ENCODE measurements around the gene CAMSAP1. TPM values are rescaled to one million over a fixed set of nuclear protein-coding genes. Genes with fewer than 3 reads are reported as not detected.
"Not testable (repeated sequence)": the region's sequence is repeated elsewhere in the genome, so short reads cannot be mapped to it uniquely, and the experiment has no call there.

CAMSAP1 gene
- polyA plus RNA-seq, 4 donors = 1.6 to 6.7 (median 3.2) TPM

DNA sequence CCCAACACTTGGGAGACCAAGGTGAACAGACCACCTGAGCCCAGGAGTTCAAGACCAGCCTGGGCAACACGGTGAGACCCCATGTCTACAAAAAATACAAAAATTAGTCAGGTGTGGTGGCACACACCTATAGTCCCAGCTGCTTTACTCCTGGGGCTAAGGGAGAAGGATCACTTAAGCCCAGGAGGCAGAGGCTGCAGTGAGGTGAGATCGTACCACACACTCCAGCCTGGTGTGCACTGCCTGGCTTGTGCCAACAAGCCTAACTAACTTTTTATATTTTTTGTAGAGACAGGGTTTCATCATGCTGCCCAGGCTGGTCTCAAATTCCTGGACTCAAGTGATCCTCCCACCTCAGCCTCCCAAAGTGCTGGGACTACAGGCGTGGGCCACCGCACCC lies 43.5 kb upstream of the CAMSAP1 start:
- FAIRE-seq; H3K9me3 ChIP-seq (ENCODE audit: control insufficient read depth in 2 of 2, insufficient read depth in 1 of 2, low read depth in 1 of 2, low read length in 1 of 2); H3K27me3 ChIP-seq (ENCODE audit: control insufficient read depth in 3 of 3, insufficient read depth in 3 of 3, low read length in 3 of 3); H3K4me3 ChIP-seq (ENCODE audit: low read depth in 1 of 3, low read length in 3 of 3); DNase-seq; H3K4me1 ChIP-seq (ENCODE audit: control insufficient read depth in 3 of 3, insufficient read depth in 2 of 3, low read depth in 1 of 3, low read length in 2 of 3); H3K27ac ChIP-seq (ENCODE audit: low read depth in 1 of 3, low read length in 2 of 3): not testable (repeated sequence)
- peaks cover 12 to 76% (median 21%) of the 10 kb centered on the region in 3 donors for H3K36me3 ChIP-seq (ENCODE audit: control insufficient read depth in 3 of 3, insufficient read depth in 2 of 3, low read depth in 1 of 3, low read length in 3 of 3)
- 91 to 97% (median 96%) methylated on average over 4 of the region's 4 CpGs for WGBS, 3 donors

DNA sequence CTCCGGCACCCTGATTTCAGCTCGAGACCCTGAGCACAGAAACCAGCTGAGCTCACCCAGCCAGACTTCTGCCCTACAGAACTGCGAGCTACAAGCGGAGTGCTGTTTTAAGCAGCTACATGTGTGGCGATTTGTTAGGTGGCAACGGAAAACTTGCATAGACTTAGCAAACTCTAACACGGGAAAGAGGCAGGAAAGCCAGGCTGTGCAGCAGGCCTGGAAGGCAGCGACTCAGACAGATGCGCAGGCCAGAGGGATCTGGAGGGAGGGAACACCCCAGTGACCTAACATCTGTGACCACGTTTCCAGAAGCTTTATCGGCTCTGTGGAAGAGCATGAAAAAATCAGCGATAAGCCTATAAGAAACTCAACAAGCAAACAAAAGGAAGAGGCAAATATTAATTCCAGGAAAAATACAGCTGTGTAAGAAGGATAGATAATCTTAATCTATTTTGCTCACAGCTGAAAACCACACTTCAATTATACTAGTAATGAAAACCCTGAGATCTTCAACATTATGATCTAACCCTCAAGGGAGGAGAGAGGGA lies 42.9 kb upstream of the CAMSAP1 start:
- Histone ChIP-seq H3K27ac (ENCODE audit: low read depth in 1 of 3, low read length in 2 of 3) (no peak overlapping the region), H3K4me3 (ENCODE audit: low read depth in 1 of 3, low read length in 3 of 3) (no peak overlapping the region), H3K36me3 (ENCODE audit: control insufficient read depth in 3 of 3, insufficient read depth in 2 of 3, low read depth in 1 of 3, low read length in 3 of 3) (peaks cover 19 to 82% (median 26%) of the 10 kb centered on the region in 3 donors), H3K9me3 (ENCODE audit: control insufficient read depth in 2 of 2, insufficient read depth in 1 of 2, low read depth in 1 of 2, low read length in 1 of 2) (no peaks in the 10 kb centered on the region), H3K27me3 (ENCODE audit: control insufficient read depth in 3 of 3, insufficient read depth in 3 of 3, low read length in 3 of 3) (no peaks in the 10 kb centered on the region), H3K4me1 (ENCODE audit: control insufficient read depth in 3 of 3, insufficient read depth in 2 of 3, low read depth in 1 of 3, low read length in 2 of 3) (no peaks in the 10 kb centered on the region)
- DNase-seq = no peak
- WGBS, 3 donors = 96% methylated on average over 12 of the region's 12 CpGs
- FAIRE-seq = no peak

DNA sequence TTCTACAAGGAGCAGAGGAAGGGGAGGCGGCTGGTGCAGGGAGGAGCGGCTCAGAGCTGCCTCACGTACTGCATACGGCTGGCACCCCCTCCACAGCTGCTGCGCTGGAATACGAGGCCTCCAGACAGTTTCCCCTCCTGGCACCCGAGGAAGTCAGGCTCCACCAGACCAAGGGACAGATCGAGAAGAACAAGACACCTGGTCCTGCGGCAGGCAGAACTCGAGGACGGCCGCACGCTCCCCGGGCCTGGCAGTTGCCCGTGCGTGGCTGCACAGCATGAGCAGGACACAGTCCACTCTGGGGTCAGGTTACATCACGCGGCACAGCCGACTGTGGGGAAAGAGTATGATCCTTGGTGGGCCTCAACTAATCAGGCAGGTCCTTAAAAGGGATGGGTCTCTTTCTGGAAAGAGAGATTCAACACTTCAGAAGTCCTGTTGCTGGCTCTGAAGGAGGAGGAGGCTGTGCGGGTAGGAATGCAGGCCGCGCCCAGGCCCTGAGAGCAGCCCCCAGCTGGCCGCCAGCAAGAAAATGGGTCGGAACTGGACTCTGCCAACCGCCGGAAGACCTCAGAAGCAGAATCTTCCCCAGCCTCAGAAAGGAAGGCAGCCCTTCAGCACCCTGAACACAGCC lies 42.3 kb upstream of the CAMSAP1 start:
- Histone ChIP-seq H3K9me3 (ENCODE audit: control insufficient read depth in 2 of 2, insufficient read depth in 1 of 2, low read depth in 1 of 2, low read length in 1 of 2) (no peaks in the 10 kb centered on the region), H3K36me3 (ENCODE audit: control insufficient read depth in 3 of 3, insufficient read depth in 2 of 3, low read depth in 1 of 3, low read length in 3 of 3) (peaks cover 17 to 83% (median 26%) of the 10 kb centered on the region in 3 donors), H3K4me1 (ENCODE audit: control insufficient read depth in 3 of 3, insufficient read depth in 2 of 3, low read depth in 1 of 3, low read length in 2 of 3) (no peaks in the 10 kb centered on the region), H3K27me3 (ENCODE audit: control insufficient read depth in 3 of 3, insufficient read depth in 3 of 3, low read length in 3 of 3) (no peaks in the 10 kb centered on the region), H3K27ac (ENCODE audit: low read depth in 1 of 3, low read length in 2 of 3) (no peak overlapping the region), H3K4me3 (ENCODE audit: low read depth in 1 of 3, low read length in 3 of 3) (no peak overlapping the region)
- WGBS, 3 donors = 92 to 93% (median 93%) methylated on average over 26 of the region's 26 CpGs
- DNase-seq (no peak), FAIRE-seq (no peak)

DNA sequence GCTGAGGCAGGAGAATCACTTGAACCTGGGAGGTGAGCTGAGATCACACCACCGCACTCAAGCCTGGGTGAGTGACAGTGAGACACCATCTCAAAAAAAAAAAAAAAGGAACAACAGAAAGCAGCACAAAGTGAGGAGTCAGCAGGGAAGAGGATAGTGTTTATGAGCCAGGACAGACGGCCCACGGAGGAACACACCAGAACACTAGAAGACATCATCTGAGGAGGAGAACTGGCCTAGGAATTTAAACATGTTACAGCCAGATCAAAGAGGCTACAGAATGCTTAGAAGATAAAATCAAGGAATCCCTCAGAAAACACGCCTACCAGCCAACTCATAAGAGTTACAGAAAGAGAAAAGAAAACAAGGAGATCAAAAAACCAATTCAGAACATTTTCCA lies 41.6 kb upstream of the CAMSAP1 start:
- H3K4me3 ChIP-seq (ENCODE audit: low read depth in 1 of 3, low read length in 3 of 3) = no peak overlapping the region
- no peaks in the 10 kb centered on the region for H3K9me3 ChIP-seq (ENCODE audit: control insufficient read depth in 2 of 2, insufficient read depth in 1 of 2, low read depth in 1 of 2, low read length in 1 of 2)
- H3K36me3 ChIP-seq (ENCODE audit: control insufficient read depth in 3 of 3, insufficient read depth in 2 of 3, low read depth in 1 of 3, low read length in 3 of 3) = peaks cover 22 to 84% (median 29%) of the 10 kb centered on the region in 3 donors
- no peaks in the 10 kb centered on the region for H3K27me3 ChIP-seq (ENCODE audit: control insufficient read depth in 3 of 3, insufficient read depth in 3 of 3, low read length in 3 of 3)
- no peak for DNase-seq
- no peak for FAIRE-seq
- 83 to 94% (median 91%) methylated on average over 4 of the region's 4 CpGs for WGBS, 3 donors
- no peak overlapping the region for H3K27ac ChIP-seq (ENCODE audit: low read depth in 1 of 3, low read length in 2 of 3)
- H3K4me1 ChIP-seq (ENCODE audit: control insufficient read depth in 3 of 3, insufficient read depth in 2 of 3, low read depth in 1 of 3, low read length in 2 of 3) = no peaks in the 10 kb centered on the region

DNA sequence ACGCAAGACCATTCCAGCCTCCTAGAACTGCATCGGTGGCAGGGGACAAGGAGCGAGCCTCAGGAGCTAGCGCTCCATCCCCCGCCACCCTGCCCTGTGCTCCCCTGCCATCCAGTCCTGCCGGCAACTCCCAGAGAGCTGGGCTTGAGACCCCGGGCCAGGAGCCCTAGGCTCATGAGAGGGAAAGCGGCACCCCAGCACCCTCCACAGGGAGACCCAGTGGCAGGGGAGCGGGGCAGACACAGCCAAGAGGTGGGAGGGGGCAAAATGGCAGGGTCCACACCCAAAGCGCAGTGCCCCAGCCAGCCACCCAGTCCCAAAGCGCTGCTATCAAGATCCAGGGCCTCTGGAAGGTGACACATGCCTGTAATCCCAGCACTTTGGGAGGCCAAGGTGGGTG lies 41.1 kb upstream of the CAMSAP1 start:
- H3K36me3 ChIP-seq (ENCODE audit: control insufficient read depth in 3 of 3, insufficient read depth in 2 of 3, low read depth in 1 of 3, low read length in 3 of 3) = peaks cover 23 to 84% (median 30%) of the 10 kb centered on the region in 3 donors
- WGBS, 3 donors = 90 to 94% (median 93%) methylated on average over 11 of the region's 11 CpGs
- H3K27ac ChIP-seq (ENCODE audit: low read depth in 1 of 3, low read length in 2 of 3) = no peak overlapping the region
- H3K4me3 ChIP-seq (ENCODE audit: low read depth in 1 of 3, low read length in 3 of 3) = no peak overlapping the region
- no peak for DNase-seq
- no peak for FAIRE-seq
- no peaks in the 10 kb centered on the region for H3K27me3 ChIP-seq (ENCODE audit: control insufficient read depth in 3 of 3, insufficient read depth in 3 of 3, low read length in 3 of 3)
- H3K9me3 ChIP-seq (ENCODE audit: control insufficient read depth in 2 of 2, insufficient read depth in 1 of 2, low read depth in 1 of 2, low read length in 1 of 2) = no peaks in the 10 kb centered on the region
- no peaks in the 10 kb centered on the region for H3K4me1 ChIP-seq (ENCODE audit: control insufficient read depth in 3 of 3, insufficient read depth in 2 of 3, low read depth in 1 of 3, low read length in 2 of 3)

DNA sequence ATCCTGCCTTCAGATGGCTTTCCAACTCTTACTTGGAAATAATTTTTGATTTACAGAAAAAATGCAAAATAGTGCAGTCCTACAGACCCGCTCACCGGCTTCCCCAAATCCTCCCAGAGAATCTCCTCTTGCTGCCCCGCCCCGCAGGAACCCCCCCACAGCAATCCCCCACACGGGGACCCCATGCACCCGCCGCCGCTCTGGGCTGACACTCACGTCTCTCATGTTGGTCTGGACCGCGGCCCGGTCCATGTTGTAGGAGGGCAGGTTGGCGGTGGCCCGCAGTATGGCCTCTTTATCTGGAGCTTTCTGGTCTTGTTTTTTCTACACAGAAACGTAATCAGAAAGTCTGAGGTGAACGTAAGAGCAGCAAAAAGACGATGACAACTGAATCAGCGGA lies 40.2 kb upstream of the CAMSAP1 start:
- DNase-seq (no peak), FAIRE-seq (no peak)

DNA sequence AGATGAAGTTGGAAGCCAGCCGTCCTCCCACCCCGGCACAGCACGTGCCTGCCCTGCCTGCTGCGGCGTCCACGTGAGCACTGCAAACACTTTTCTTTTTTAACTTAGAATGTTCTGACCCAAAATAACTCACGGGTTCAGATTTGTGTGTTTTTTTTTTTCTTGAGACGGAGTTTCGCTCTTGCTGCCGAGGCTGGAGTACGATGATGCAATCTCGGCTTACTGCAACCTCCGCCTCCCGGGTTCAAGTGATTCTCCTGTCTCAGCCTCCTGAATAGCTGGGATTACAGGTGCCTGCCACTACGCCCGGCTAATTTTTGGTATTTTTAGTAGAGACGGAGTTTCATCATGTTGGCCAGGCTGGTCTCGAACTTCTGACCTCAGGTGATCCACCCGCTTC lies 39.8 kb upstream of the CAMSAP1 start:
- FAIRE-seq; H3K4me3 ChIP-seq (ENCODE audit: low read depth in 1 of 3, low read length in 3 of 3); H3K9me3 ChIP-seq (ENCODE audit: control insufficient read depth in 2 of 2, insufficient read depth in 1 of 2, low read depth in 1 of 2, low read length in 1 of 2); H3K4me1 ChIP-seq (ENCODE audit: control insufficient read depth in 3 of 3, insufficient read depth in 2 of 3, low read depth in 1 of 3, low read length in 2 of 3); H3K27ac ChIP-seq (ENCODE audit: low read depth in 1 of 3, low read length in 2 of 3); DNase-seq; H3K27me3 ChIP-seq (ENCODE audit: control insufficient read depth in 3 of 3, insufficient read depth in 3 of 3, low read length in 3 of 3): not testable (repeated sequence)
- 96 to 98% (median 96%) methylated on average over 19 of the region's 19 CpGs for WGBS, 3 donors
- peaks cover 23 to 76% (median 28%) of the 10 kb centered on the region in 3 donors for H3K36me3 ChIP-seq (ENCODE audit: control insufficient read depth in 3 of 3, insufficient read depth in 2 of 3, low read depth in 1 of 3, low read length in 3 of 3)

More for the DNA sequence above, 40.2 kb upstream of the CAMSAP1 start:
- WGBS, 3 donors = 91 to 96% (median 94%) methylated on average over 18 of the region's 18 CpGs
- Histone ChIP-seq H3K4me3 (ENCODE audit: low read depth in 1 of 3, low read length in 3 of 3) (no peak overlapping the region), H3K27ac (ENCODE audit: low read depth in 1 of 3, low read length in 2 of 3) (no peak overlapping the region), H3K36me3 (ENCODE audit: control insufficient read depth in 3 of 3, insufficient read depth in 2 of 3, low read depth in 1 of 3, low read length in 3 of 3) (peaks cover 23 to 77% (median 30%) of the 10 kb centered on the region in 3 donors), H3K4me1 (ENCODE audit: control insufficient read depth in 3 of 3, insufficient read depth in 2 of 3, low read depth in 1 of 3, low read length in 2 of 3) (no peaks in the 10 kb centered on the region), H3K27me3 (ENCODE audit: control insufficient read depth in 3 of 3, insufficient read depth in 3 of 3, low read length in 3 of 3) (no peaks in the 10 kb centered on the region), H3K9me3 (ENCODE audit: control insufficient read depth in 2 of 2, insufficient read depth in 1 of 2, low read depth in 1 of 2, low read length in 1 of 2) (no peaks in the 10 kb centered on the region)

DNA sequence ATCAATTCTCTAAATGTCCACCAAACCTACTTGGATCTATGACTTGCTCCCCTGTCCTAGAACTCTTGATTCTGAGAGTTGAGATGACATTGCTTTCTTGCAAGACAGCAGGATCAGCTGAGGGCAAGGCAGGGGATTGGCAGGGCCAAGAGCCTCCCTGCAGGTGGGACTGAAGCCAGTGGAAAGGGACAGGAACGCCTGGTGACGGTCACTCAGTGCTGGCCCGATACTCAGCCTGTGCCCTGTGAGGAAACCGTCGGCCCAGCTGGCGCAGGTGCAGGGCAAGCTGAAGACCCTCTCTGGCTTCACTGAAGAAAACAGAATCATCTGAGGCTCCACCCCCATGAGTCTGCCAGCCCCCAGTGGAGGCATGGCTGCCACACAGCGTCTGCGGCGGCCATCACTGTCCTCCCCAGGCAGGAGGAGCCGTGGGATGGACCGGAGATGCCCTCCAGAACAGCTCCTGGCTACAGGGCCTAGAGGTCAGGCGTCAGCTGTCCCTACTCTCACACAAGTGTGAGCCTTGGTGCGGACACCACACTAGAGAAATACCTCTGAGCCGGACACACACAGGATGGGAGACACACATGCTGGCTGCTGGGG lies 39.1 kb upstream of the CAMSAP1 start:
- 95 to 97% (median 96%) methylated on average over 14 of the region's 14 CpGs for WGBS, 3 donors
- H3K27me3 ChIP-seq (ENCODE audit: control insufficient read depth in 3 of 3, insufficient read depth in 3 of 3, low read length in 3 of 3) = no peaks in the 10 kb centered on the region
- FAIRE-seq (no peak), DNase-seq (no peak)
- H3K4me3 ChIP-seq (ENCODE audit: low read depth in 1 of 3, low read length in 3 of 3) = no peak overlapping the region
- H3K36me3 ChIP-seq (ENCODE audit: control insufficient read depth in 3 of 3, insufficient read depth in 2 of 3, low read depth in 1 of 3, low read length in 3 of 3) = peaks cover 24 to 78% (median 27%) of the 10 kb centered on the region in 3 donors
- no peaks in the 10 kb centered on the region for H3K9me3 ChIP-seq (ENCODE audit: control insufficient read depth in 2 of 2, insufficient read depth in 1 of 2, low read depth in 1 of 2, low read length in 1 of 2)
- no peak overlapping the region for H3K27ac ChIP-seq (ENCODE audit: low read depth in 1 of 3, low read length in 2 of 3)
- H3K4me1 ChIP-seq (ENCODE audit: control insufficient read depth in 3 of 3, insufficient read depth in 2 of 3, low read depth in 1 of 3, low read length in 2 of 3) = no peaks in the 10 kb centered on the region
